Adrenal gland (tissue), 12 donors: ENCODE measurements around the gene LARGE1. TPM values are rescaled to one million over a fixed set of nuclear protein-coding genes. Genes with fewer than 3 reads are reported as not detected.

Experiments
- DNase-seq, 7 donors: peaks; one replicate each; pipeline ENCODE4 v3.0.0-alpha.2; 2019 to 2020
- H3K27ac ChIP-seq, 5 donors: fragments of 200-600 bp; sonication (generic) in 4 of 5; 1 replicate in 3 of 5; 2 replicates in 2 of 5; pipeline versions ENCODE4 v1.5.1 to v1.8.0; 2016 to 2020; ENCODE audit warnings: mild to moderate bottlenecking in 1 of 5
- H3K27me3 ChIP-seq: fragments of 200-600 bp; 2 replicates; pipeline ENCODE4 v1.8.0; 2021
- H3K36me3 ChIP-seq, 2 donors: fragments of 200-600 bp; replicated peaks in 1 of 2; 1 replicate in 1 of 2; 2 replicates in 1 of 2; pipeline versions ENCODE4 v1.5.1 to v1.8.0; 2018 to 2022
- H3K4me1 ChIP-seq, 2 donors: fragments of 200-600 bp; replicated peaks in 1 of 2; 1 replicate in 1 of 2; 2 replicates in 1 of 2; pipeline versions ENCODE4 v1.5.1 to v1.8.0; 2018 to 2021
- H3K4me3 ChIP-seq, 4 donors: fragments of 200-600 bp; sonication (generic) in 3 of 4; one replicate each; pipeline ENCODE4 v1.5.1; 2016 to 2018
- H3K9me3 ChIP-seq, 3 donors: fragments of 200-600 bp; sonication (generic) in 1 of 3; replicated peaks in 1 of 3; 1 replicate in 2 of 3; 2 replicates in 1 of 3; pipeline versions ENCODE4 v1.5.1 to v1.8.0; 2016 to 2021
- POLR2A ChIP-seq, 2 donors: fragments of 450-650 bp; IDR thresholded peaks; one replicate each; pipeline ENCODE4 v1.6.1; 2017; ENCODE audit warnings: antibody characterized with exemption in 2 of 2, mild to moderate bottlenecking in 2 of 2, moderate library complexity in 1 of 2
- WGBS, 4 donors: extraction: QIAGEN DNeasy Blood & Tissue Kit in 2 of 4; methylation state at CpG; one replicate each; pipeline versions ENCODE4 v1.1.5 to v1.1.7; 2013 to 2017; 5-methylcytosine and 5-hydroxymethylcytosine counted together
- intact Hi-C, 2 donors: fragments of 100-400 bp; cut with DNase I; formaldehyde crosslinking; loops; one replicate each; pipeline versions ENCODE4 v1.14.1 to v1.15.0; 2022 to 2023
- polyA plus RNA-seq, 3 donors: library from polyadenylated mRNA; stranded (reverse); fragments of 200-250 nt in 2 of 3; fragments of 350-450 nt in 1 of 3; fragmentation: Illumina TruSeq in 1 of 3; extraction: RNeasy Lipid Tissue Mini Kit (QIAGEN cat#74804) in 1 of 3; gene quantifications; one replicate each; pipeline ENCODE4 v1.2.3, GENCODE V29; 2013 to 2014
- total RNA-seq, 9 donors: library from RNA; depleted of rRNA in 4 of 9; stranded (reverse); fragments of >200 nt in 4 of 9; fragments of 120-200 nt in 1 of 9; fragmentation: NEBNext Ultra II Directional in 1 of 9; extraction: Animal tissue kit (Norgen Biotek cat#: 25700) in 1 of 9; gene quantifications; one replicate each; pipeline versions ENCODE4 v1.1.0 to v1.2.4, GENCODE V29; 2013 to 2023
- TF ChIP-seq, protein P1 (sequence below), 6 experiments: fragments of 450-650 bp in 4 of 6; fragments of 200-600 bp in 2 of 6; sonication (generic) in 1 of 6; IDR thresholded peaks; 1 replicate in 5 of 6; 2 replicates in 1 of 6; pipeline versions ENCODE4 v1.5.1 to v1.8.0; 2016 to 2021; ENCODE audit warnings: antibody characterized with exemption in 6 of 6, mild to moderate bottlenecking in 2 of 6, moderate library complexity in 1 of 6
- donor health status: healthy with polysubstance abuse.
- donor health status: Bipolar disorder and iron deficiency.
- donor health status: DM: yes; HTN: yes; CAD: no.
- donor health status: DM: no; HTN: no; CAD: no.
- donor health status: DM: no; HTN: no; CAD: no.
- donor health status: DM: yes; HTN: yes; CAD: no.

The LARGE1 gene
- total and polyA plus RNA-seq, 12 donors, result 3.4 to 67.6 (median 30.6) TPM

GRCh38 chr22:33272871-33273270 lies 647.4 kb downstream of the LARGE1 start:
- Histone ChIP-seq H3K9me3 (no peaks in the 10 kb centered on the region), H3K27me3 (no peaks in the 10 kb centered on the region), H3K36me3 (no peaks in the 10 kb centered on the region), H3K4me1 (no peaks in the 10 kb centered on the region), H3K27ac (no peak overlapping the region), H3K4me3 (no peak overlapping the region)
- WGBS, 4 donors, result 90 to 98% (median 94%) methylated on average over 2 of the region's 2 CpGs
- intact Hi-C loops, result no loop called here
- DNase-seq, result no peak
- TF ChIP-seq POLR2A (IDR thresholded peaks at IDR 0.05), result no peak
- TF ChIP-seq, protein P1, sequence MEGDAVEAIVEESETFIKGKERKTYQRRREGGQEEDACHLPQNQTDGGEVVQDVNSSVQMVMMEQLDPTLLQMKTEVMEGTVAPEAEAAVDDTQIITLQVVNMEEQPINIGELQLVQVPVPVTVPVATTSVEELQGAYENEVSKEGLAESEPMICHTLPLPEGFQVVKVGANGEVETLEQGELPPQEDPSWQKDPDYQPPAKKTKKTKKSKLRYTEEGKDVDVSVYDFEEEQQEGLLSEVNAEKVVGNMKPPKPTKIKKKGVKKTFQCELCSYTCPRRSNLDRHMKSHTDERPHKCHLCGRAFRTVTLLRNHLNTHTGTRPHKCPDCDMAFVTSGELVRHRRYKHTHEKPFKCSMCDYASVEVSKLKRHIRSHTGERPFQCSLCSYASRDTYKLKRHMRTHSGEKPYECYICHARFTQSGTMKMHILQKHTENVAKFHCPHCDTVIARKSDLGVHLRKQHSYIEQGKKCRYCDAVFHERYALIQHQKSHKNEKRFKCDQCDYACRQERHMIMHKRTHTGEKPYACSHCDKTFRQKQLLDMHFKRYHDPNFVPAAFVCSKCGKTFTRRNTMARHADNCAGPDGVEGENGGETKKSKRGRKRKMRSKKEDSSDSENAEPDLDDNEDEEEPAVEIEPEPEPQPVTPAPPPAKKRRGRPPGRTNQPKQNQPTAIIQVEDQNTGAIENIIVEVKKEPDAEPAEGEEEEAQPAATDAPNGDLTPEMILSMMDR (IDR thresholded peaks at IDR 0.05), result no peak

GRCh38 chr22:33272180-33272579 lies 648.1 kb downstream of the LARGE1 start:
- intact Hi-C loops, result no loop called here
- no peak for TF ChIP-seq POLR2A (IDR thresholded peaks at IDR 0.05)
- TF ChIP-seq, protein P1 (IDR thresholded peaks at IDR 0.05), result no peak
- no peak for DNase-seq

GRCh38 chr22:33271390-33272161 lies 648.7 kb downstream of the LARGE1 start:
- intact Hi-C loops, result no loop called here
- no peaks in the 10 kb centered on the region for H3K9me3 ChIP-seq
- no peaks in the 10 kb centered on the region for H3K4me1 ChIP-seq
- no peaks in the 10 kb centered on the region for H3K27me3 ChIP-seq
- WGBS, 4 donors, result 74 to 88% (median 82%) methylated on average over 6 of the region's 6 CpGs
- TF ChIP-seq, protein P1 (IDR thresholded peaks at IDR 0.05), result no peak
- no peak for TF ChIP-seq POLR2A (IDR thresholded peaks at IDR 0.05)
- DNase-seq, result peak in 4 of 7 donors; percentile 29 to 64 (median 36)
- H3K36me3 ChIP-seq, result no peaks in the 10 kb centered on the region
- no peak overlapping the region for H3K4me3 ChIP-seq
- no peak overlapping the region for H3K27ac ChIP-seq

More at GRCh38 chr22:33272180-33272579, 648.1 kb downstream of the LARGE1 start:
- Histone ChIP-seq H3K36me3 (no peaks in the 10 kb centered on the region), H3K27me3 (no peaks in the 10 kb centered on the region), H3K4me1 (no peaks in the 10 kb centered on the region), H3K4me3 (no peak overlapping the region), H3K27ac (no peak overlapping the region), H3K9me3 (no peaks in the 10 kb centered on the region)
- 79 to 89% (median 82%) methylated on average over 2 of the region's 2 CpGs for WGBS, 4 donors

- Histone ChIP-seq H3K4me3 (no peak overlapping the region), H3K4me1 (no peaks in the 10 kb centered on the region), H3K27me3 (no peaks in the 10 kb centered on the region), H3K36me3 (no peaks in the 10 kb centered on the region), H3K9me3 (no peaks in the 10 kb centered on the region), H3K27ac (no peak overlapping the region)
- intact Hi-C loops, result no loop called here
- TF ChIP-seq, protein P1 (IDR thresholded peaks at IDR 0.05), result no peak
- no peak for TF ChIP-seq POLR2A (IDR thresholded peaks at IDR 0.05)
- DNase-seq, result no peak
Measured at GRCh38 chr22:33270596-33270995, 649.7 kb downstream of the LARGE1 start.
